Astrocyte (in vitro differentiated cells and primary cell): ENCODE results near the gene EFNB2. TPM values are rescaled to one million over a fixed set of nuclear protein-coding genes. Genes with fewer than 3 reads are reported as not detected.

Experiments used
- DNase-seq: peaks from one replicate; pipeline ENCODE4 v3.0.0-alpha.2; 2010; ENCODE audit warnings: low read depth
- FAIRE-seq: peaks from 2 replicates; lab custom pipeline; 2011; peaks lifted over from hg19 to GRCh38; lab: Jason Lieb, UNC
- H2AFZ ChIP-seq: 2 replicates; pipeline ENCODE4 v1.6.0; 2012; ENCODE audit warnings: low read depth, low read length, inconsistent platforms
- H3K27ac ChIP-seq: 2 replicates; pipeline ENCODE4 v1.5.1; 2011; ENCODE audit warnings: low read depth, low read length, inconsistent platforms
- H3K27me3 ChIP-seq: 2 replicates; pipeline ENCODE4 v1.6.0; 2011; ENCODE audit warnings: low read length, inconsistent platforms; ENCODE audit not compliant: insufficient read depth
- H3K36me3 ChIP-seq: 2 replicates; pipeline ENCODE4 v1.5.1; 2011; ENCODE audit warnings: low read length, inconsistent platforms; ENCODE audit not compliant: insufficient read depth
- H3K4me1 ChIP-seq: 2 replicates; pipeline ENCODE4 v1.5.1; 2011; ENCODE audit warnings: low read length, inconsistent platforms; ENCODE audit not compliant: insufficient read depth
- H3K4me2 ChIP-seq: 2 replicates; pipeline ENCODE4 v1.6.0; 2012; ENCODE audit warnings: low read length, inconsistent platforms
- H3K4me3 ChIP-seq: 2 replicates; pipeline ENCODE4 v1.5.1; 2011; ENCODE audit warnings: low read depth, mild to moderate bottlenecking, low read length, inconsistent platforms; ENCODE audit not compliant: insufficient read depth
- H3K79me2 ChIP-seq: 2 replicates; pipeline ENCODE4 v1.6.0; 2012; ENCODE audit warnings: mild to moderate bottlenecking, low read length, inconsistent platforms; ENCODE audit not compliant: insufficient read depth
- H3K9ac ChIP-seq: 2 replicates; pipeline ENCODE4 v1.6.0; 2012; ENCODE audit warnings: mild to moderate bottlenecking, low read length, inconsistent platforms
- H3K9me3 ChIP-seq: 2 replicates; pipeline ENCODE4 v1.5.1; 2012; ENCODE audit warnings: low read depth, mild to moderate bottlenecking, low read length, inconsistent platforms; ENCODE audit not compliant: insufficient read depth
- H4K20me1 ChIP-seq: 2 replicates; pipeline ENCODE4 v1.6.0; 2012; ENCODE audit warnings: low read length, inconsistent platforms; ENCODE audit not compliant: insufficient read depth
- H3K27ac Mint-ChIP-seq: one replicate; pipeline ENCODE4 v1.8.0; 2021; ENCODE audit warnings: mild to moderate bottlenecking, mixed read lengths; ENCODE audit not compliant: unreplicated experiment
- H3K27me3 Mint-ChIP-seq: one replicate; pipeline ENCODE4 v1.8.0; 2021; ENCODE audit warnings: low read depth, mixed read lengths; ENCODE audit not compliant: unreplicated experiment
- H3K36me3 Mint-ChIP-seq: one replicate; pipeline ENCODE4 v1.8.0; 2021; ENCODE audit warnings: low read depth, mixed read lengths; ENCODE audit not compliant: unreplicated experiment
- H3K4me1 Mint-ChIP-seq: one replicate; pipeline ENCODE4 v1.8.0; 2021; ENCODE audit warnings: low read depth, mixed read lengths; ENCODE audit not compliant: unreplicated experiment
- H3K4me3 Mint-ChIP-seq: one replicate; pipeline ENCODE4 v1.8.0; 2021; ENCODE audit warnings: mild to moderate bottlenecking, moderate library complexity, mixed read lengths; ENCODE audit not compliant: unreplicated experiment
- H3K9me3 Mint-ChIP-seq: one replicate; pipeline ENCODE4 v1.8.0; 2021; ENCODE audit warnings: mild to moderate bottlenecking, mixed read lengths; ENCODE audit not compliant: unreplicated experiment
- CTCF ChIP-seq: IDR thresholded peaks from 2 replicates; pipeline ENCODE4 v1.5.1; 2011; ENCODE audit warnings: low read depth, mild to moderate bottlenecking, inconsistent platforms, low read length, moderate library complexity; ENCODE audit not compliant: insufficient read depth
- EZH2 ChIP-seq: IDR thresholded peaks from 2 replicates; pipeline ENCODE4 v1.6.1; 2012; ENCODE audit warnings: mild to moderate bottlenecking, low read length, inconsistent platforms; ENCODE audit not compliant: insufficient read depth
- total RNA-seq: library from RNA; stranded (reverse); gene quantifications from 2 replicates; pipeline ENCODE4 v1.2.1, GENCODE V29; 2021

The EFNB2 gene
- total RNA-seq, 1 donor from 2014 or later, result 93.2 TPM

DNA sequence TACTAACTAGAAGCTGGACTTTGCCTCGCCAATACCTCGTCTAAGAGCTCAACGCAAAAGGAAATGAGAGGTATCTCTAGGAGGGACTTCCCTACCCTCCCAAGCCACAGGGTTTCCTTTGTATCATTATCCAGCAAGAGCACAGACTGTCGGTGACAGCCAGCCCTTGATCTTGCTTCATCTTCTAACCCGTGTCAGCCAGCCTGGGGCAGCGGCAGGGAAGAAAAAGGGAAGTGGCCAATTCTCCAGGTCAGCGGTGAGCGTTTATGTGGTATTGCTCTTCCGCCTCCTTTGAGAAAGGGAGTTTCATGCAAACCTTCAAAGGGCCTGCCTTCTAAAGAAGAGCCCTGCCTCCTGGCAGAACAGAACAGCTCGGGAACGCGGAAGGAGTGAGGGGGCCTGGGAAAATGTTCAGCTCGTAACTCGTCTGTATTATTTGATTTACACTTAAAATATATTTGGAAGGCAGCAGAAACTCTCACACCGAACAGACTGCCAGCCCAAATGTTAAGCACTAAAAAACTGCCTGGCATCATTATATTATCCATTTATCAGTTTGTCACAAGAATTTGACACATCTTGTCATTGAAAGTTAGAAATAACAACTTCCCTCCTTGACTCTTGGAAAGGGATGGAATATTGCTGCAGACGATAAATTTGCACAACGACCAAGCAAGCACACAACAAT, 41.8 kb downstream of the EFNB2 start:
- H2AFZ ChIP-seq, result no peak overlapping the region
- H3K9me3 ChIP-seq, result no peaks in the 10 kb centered on the region
- H3K27me3 Mint-ChIP-seq, result no peaks in the 10 kb centered on the region
- H3K4me2 ChIP-seq, result no peak overlapping the region
- peaks cover 42% of the 10 kb centered on the region for H4K20me1 ChIP-seq
- no peak overlapping the region for H3K4me3 Mint-ChIP-seq
- peaks cover 3% of the 10 kb centered on the region for H3K4me1 ChIP-seq
- peaks cover 30% of the 10 kb centered on the region for H3K4me1 Mint-ChIP-seq
- no peak overlapping the region for H3K9ac ChIP-seq
- H3K36me3 ChIP-seq, result peaks cover 47% of the 10 kb centered on the region
- no peak for FAIRE-seq
- H3K9me3 Mint-ChIP-seq, result no peaks in the 10 kb centered on the region
- H3K36me3 Mint-ChIP-seq, result peaks cover 24% of the 10 kb centered on the region
- H3K4me3 ChIP-seq, result no peak overlapping the region
- H3K27ac Mint-ChIP-seq, result peak overlapping the region; percentile 19
- no peak for DNase-seq
- no peaks in the 10 kb centered on the region for H3K27me3 ChIP-seq
- H3K79me2 ChIP-seq, result peaks cover 73% of the 10 kb centered on the region
- no peak overlapping the region for H3K27ac ChIP-seq
- no peak for TF ChIP-seq CTCF
- TF ChIP-seq EZH2, result no peak

- H3K27me3 Mint-ChIP-seq, result no peaks in the 10 kb centered on the region
- no peak overlapping the region for H3K27ac ChIP-seq
- H3K36me3 ChIP-seq, result peaks cover 47% of the 10 kb centered on the region
- no peak overlapping the region for H3K27ac Mint-ChIP-seq
- H3K4me2 ChIP-seq, result no peak overlapping the region
- DNase-seq (no peak), FAIRE-seq (no peak)
- H2AFZ ChIP-seq, result no peak overlapping the region
- H3K4me3 ChIP-seq, result no peak overlapping the region
- H3K9me3 ChIP-seq, result no peaks in the 10 kb centered on the region
- H3K4me1 Mint-ChIP-seq, result peaks cover 22% of the 10 kb centered on the region
- H4K20me1 ChIP-seq, result peaks cover 39% of the 10 kb centered on the region
- H3K9me3 Mint-ChIP-seq, result no peaks in the 10 kb centered on the region
- no peak overlapping the region for H3K9ac ChIP-seq
- no peak overlapping the region for H3K4me3 Mint-ChIP-seq
- H3K36me3 Mint-ChIP-seq, result peaks cover 26% of the 10 kb centered on the region
- peaks cover 64% of the 10 kb centered on the region for H3K79me2 ChIP-seq
- H3K27me3 ChIP-seq, result no peaks in the 10 kb centered on the region
- H3K4me1 ChIP-seq, result no peaks in the 10 kb centered on the region
- TF ChIP-seq EZH2 (no peak), CTCF (no peak)
Measured at GRCh38 chr13:106492588-106493475, 42.6 kb downstream of the EFNB2 start.
